Panc1 (cell line): ENCODE measurements around the gene SGMS1. TPM values are rescaled to one million over a fixed set of nuclear protein-coding genes. Genes with fewer than 3 reads are reported as not detected.
"Not testable (repeated sequence)": the region's sequence is repeated elsewhere in the genome, so short reads cannot be mapped to it uniquely, and the experiment has no call there.

Experiments
- ATAC-seq: fragments of 200-7000 bp; cut with Tn5 transposase; 2 replicates; pipeline ENCODE4 v1.9.1; 2020; ENCODE audit warnings: mild to moderate bottlenecking, moderate library complexity
- BruUV-seq: library from RNA; stranded (reverse); fragments of 400-500 nt; replicated peaks from 2 replicates; lab custom pipeline; 2021; lab: Mats Ljungman, UMichigan
- CTCF ChIA-PET: fragments of 300-600 bp; sonication (Branson Sonifier 250); formaldehyde crosslinking; loops from one replicate; lab custom pipeline; 2022; ENCODE audit warnings: antibody characterized with exemption; lab: Charles Lee
- POLR2A ChIA-PET: fragments of 300-600 bp; sonication (Branson Sonifier 250); formaldehyde crosslinking; loops from one replicate; lab custom pipeline; 2022; ENCODE audit warnings: antibody characterized with exemption; lab: Charles Lee
- DNase-seq: peaks from one replicate; pipeline ENCODE4 v3.0.0-alpha.2; 2010; ENCODE audit warnings: low read depth, low spot score
- H3K27ac ChIP-seq: 2 replicates; pipeline ENCODE4 v1.5.1; 2011; ENCODE audit warnings: mild to moderate bottlenecking, low read length, inconsistent platforms
- H3K27me3 ChIP-seq: fragments of 200-500 bp; sonication (Bioruptor generic); 2 replicates; pipeline ENCODE4 v1.6.0; 2014; ENCODE audit warnings: low read length, inconsistent platforms; ENCODE audit not compliant: control insufficient read depth, insufficient read depth
- H3K36me3 ChIP-seq: fragments of 200-500 bp; sonication (Bioruptor generic); 2 replicates; pipeline ENCODE4 v1.5.1; 2014; ENCODE audit warnings: inconsistent platforms, mild to moderate bottlenecking, low read length, moderate library complexity; ENCODE audit not compliant: control insufficient read depth, insufficient read depth
- H3K4me1 ChIP-seq: 2 replicates; pipeline ENCODE4 v1.5.1; 2011; ENCODE audit warnings: inconsistent platforms, mild to moderate bottlenecking, low read length, moderate library complexity; ENCODE audit not compliant: control insufficient read depth, insufficient read depth
- H3K4me3 ChIP-seq, 2 experiments: 2 replicates each; pipeline ENCODE4 v1.5.1; 2011 to 2012; ENCODE audit warnings: low read depth in 2 of 2, low read length in 2 of 2, mild to moderate bottlenecking in 2 of 2, inconsistent platforms in 1 of 2, moderate library complexity in 1 of 2
- H3K9me3 ChIP-seq: fragments of 200-500 bp; sonication (Bioruptor generic); 2 replicates; pipeline ENCODE4 v1.5.1; 2014; ENCODE audit warnings: low read depth, mild to moderate bottlenecking, inconsistent platforms, low read length, moderate library complexity; ENCODE audit not compliant: control insufficient read depth, insufficient read depth
- POLR2AphosphoS5 ChIP-seq: IDR thresholded peaks from 2 replicates; pipeline ENCODE4 v1.6.1; 2012; ENCODE audit warnings: mild to moderate bottlenecking, low read depth, low read length, moderate library complexity
- SIN3A ChIP-seq: IDR thresholded peaks from 2 replicates; pipeline ENCODE4 v1.6.1; 2012; ENCODE audit warnings: low read depth, mild to moderate bottlenecking, low read length, moderate library complexity, borderline replicate concordance; ENCODE audit not compliant: insufficient read depth
- TCF7L2 ChIP-seq: IDR thresholded peaks from 2 replicates; pipeline ENCODE4 v1.6.1; 2011; ENCODE audit warnings: mild to moderate bottlenecking, low read depth, low read length, inconsistent platforms
- in situ Hi-C: cut with HindIII; loops from 2 replicates; pipeline ENCODE4 v1.10.0; 2016; ENCODE audit warnings: low sequenced_read_pairs, low pct_unique_long_range_greater_than_20kb
- intact Hi-C: fragments of 100-400 bp; cut with micrococcal nuclease; formaldehyde crosslinking; loops from one replicate; pipeline ENCODE4 v1.10.0; 2022; ENCODE audit not compliant: unreplicated experiment
- total RNA-seq: library from RNA; stranded (reverse); gene quantifications from one replicate; pipeline ENCODE4 v1.2.1, GENCODE V29; 2021; ENCODE audit not compliant: unreplicated experiment
- TF ChIP-seq, protein P1 (sequence below): fragments of 450-650 bp; IDR thresholded peaks from 2 replicates; pipeline ENCODE4 v1.5.1; 2017; ENCODE audit warnings: mild to moderate bottlenecking
- TF ChIP-seq, protein P2 (sequence below), 2 experiments: IDR thresholded peaks; 2 replicates each; pipeline ENCODE4 v1.6.1; 2011 to 2012; ENCODE audit warnings: low read depth in 2 of 2, control low read depth in 1 of 2, low read length in 1 of 2, mild to moderate bottlenecking in 1 of 2, moderate library complexity in 1 of 2; ENCODE audit not compliant: insufficient read depth in 1 of 2

The SGMS1 gene
- total RNA-seq, 1 experiment from 2014 or later, result 22.0 TPM

DNA sequence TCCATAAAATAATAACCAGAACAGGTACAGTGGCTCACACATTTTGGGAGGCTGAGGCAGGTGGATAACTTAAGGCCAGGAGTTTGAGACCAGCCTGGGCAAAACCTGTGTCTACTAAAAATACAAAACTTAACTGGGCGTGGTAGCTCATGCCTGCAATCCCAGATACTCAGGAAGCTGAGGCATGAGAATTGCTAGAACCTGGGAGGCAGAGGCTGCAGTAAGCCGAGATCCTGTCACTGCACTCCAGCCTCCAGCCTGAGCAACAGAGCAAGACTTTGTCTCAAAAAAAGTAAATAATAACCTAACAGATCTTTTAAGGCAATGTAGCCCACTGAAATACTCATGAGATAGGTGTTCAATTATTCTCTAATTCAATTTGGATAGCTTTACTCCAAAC is 265.3 kb downstream of the SGMS1 start:
- CTCF ChIA-PET, result interaction anchor here (0.5 kb wide), 1 partner anchor 311 kb away, joined by 6 read pairs; no protein-coding TSS in a partner anchor
- Histone ChIP-seq H3K4me1 (no peaks in the 10 kb centered on the region), H3K27me3 (no peaks in the 10 kb centered on the region), H3K4me3 (no peak overlapping the region), H3K27ac (no peak overlapping the region), H3K9me3 (no peaks in the 10 kb centered on the region), H3K36me3 (no peaks in the 10 kb centered on the region)
- ATAC-seq, result no peak
- no peak for DNase-seq
- POLR2A ChIA-PET, result no interaction called here
- BruUV-seq, result no TSS peak
- TF ChIP-seq SIN3A (no peak), POLR2AphosphoS5 (no peak), TCF7L2 (no peak)
- TF ChIP-seq, protein P1, sequence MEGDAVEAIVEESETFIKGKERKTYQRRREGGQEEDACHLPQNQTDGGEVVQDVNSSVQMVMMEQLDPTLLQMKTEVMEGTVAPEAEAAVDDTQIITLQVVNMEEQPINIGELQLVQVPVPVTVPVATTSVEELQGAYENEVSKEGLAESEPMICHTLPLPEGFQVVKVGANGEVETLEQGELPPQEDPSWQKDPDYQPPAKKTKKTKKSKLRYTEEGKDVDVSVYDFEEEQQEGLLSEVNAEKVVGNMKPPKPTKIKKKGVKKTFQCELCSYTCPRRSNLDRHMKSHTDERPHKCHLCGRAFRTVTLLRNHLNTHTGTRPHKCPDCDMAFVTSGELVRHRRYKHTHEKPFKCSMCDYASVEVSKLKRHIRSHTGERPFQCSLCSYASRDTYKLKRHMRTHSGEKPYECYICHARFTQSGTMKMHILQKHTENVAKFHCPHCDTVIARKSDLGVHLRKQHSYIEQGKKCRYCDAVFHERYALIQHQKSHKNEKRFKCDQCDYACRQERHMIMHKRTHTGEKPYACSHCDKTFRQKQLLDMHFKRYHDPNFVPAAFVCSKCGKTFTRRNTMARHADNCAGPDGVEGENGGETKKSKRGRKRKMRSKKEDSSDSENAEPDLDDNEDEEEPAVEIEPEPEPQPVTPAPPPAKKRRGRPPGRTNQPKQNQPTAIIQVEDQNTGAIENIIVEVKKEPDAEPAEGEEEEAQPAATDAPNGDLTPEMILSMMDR, result no peak
- TF ChIP-seq, protein P2, sequence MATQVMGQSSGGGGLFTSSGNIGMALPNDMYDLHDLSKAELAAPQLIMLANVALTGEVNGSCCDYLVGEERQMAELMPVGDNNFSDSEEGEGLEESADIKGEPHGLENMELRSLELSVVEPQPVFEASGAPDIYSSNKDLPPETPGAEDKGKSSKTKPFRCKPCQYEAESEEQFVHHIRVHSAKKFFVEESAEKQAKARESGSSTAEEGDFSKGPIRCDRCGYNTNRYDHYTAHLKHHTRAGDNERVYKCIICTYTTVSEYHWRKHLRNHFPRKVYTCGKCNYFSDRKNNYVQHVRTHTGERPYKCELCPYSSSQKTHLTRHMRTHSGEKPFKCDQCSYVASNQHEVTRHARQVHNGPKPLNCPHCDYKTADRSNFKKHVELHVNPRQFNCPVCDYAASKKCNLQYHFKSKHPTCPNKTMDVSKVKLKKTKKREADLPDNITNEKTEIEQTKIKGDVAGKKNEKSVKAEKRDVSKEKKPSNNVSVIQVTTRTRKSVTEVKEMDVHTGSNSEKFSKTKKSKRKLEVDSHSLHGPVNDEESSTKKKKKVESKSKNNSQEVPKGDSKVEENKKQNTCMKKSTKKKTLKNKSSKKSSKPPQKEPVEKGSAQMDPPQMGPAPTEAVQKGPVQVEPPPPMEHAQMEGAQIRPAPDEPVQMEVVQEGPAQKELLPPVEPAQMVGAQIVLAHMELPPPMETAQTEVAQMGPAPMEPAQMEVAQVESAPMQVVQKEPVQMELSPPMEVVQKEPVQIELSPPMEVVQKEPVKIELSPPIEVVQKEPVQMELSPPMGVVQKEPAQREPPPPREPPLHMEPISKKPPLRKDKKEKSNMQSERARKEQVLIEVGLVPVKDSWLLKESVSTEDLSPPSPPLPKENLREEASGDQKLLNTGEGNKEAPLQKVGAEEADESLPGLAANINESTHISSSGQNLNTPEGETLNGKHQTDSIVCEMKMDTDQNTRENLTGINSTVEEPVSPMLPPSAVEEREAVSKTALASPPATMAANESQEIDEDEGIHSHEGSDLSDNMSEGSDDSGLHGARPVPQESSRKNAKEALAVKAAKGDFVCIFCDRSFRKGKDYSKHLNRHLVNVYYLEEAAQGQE (IDR thresholded peaks at IDR 0.05; ENCODE audit: insufficient read depth in 1 of 2, low read depth in 2 of 2, low read length in 1 of 2), result no peak
- in situ Hi-C loops (no loop called here), intact Hi-C loops (no loop called here)

DNA sequence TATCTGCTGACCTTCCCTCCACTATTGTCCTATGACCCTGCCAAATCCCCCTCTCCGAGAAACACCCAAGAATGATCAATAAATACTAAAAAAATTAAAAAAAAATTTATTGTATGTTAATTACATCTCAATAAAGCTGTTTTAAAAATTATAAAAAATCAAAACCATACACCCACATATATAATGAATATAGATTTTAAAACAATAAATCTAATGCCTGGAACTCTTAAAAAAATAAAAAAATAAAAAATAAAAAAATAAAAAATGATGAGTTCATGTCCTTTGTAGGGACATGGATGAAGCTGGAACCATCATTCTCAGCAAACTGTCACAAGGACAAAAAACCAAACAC is 267.3 kb downstream of the SGMS1 start:
- ATAC-seq, H3K9me3 ChIP-seq, H3K27ac ChIP-seq, H3K36me3 ChIP-seq, CTCF ChIA-PET, H3K4me3 ChIP-seq, DNase-seq, H3K27me3 ChIP-seq, in situ Hi-C loops, BruUV-seq, intact Hi-C loops, H3K4me1 ChIP-seq, POLR2A ChIA-PET: not testable (repeated sequence)

DNA sequence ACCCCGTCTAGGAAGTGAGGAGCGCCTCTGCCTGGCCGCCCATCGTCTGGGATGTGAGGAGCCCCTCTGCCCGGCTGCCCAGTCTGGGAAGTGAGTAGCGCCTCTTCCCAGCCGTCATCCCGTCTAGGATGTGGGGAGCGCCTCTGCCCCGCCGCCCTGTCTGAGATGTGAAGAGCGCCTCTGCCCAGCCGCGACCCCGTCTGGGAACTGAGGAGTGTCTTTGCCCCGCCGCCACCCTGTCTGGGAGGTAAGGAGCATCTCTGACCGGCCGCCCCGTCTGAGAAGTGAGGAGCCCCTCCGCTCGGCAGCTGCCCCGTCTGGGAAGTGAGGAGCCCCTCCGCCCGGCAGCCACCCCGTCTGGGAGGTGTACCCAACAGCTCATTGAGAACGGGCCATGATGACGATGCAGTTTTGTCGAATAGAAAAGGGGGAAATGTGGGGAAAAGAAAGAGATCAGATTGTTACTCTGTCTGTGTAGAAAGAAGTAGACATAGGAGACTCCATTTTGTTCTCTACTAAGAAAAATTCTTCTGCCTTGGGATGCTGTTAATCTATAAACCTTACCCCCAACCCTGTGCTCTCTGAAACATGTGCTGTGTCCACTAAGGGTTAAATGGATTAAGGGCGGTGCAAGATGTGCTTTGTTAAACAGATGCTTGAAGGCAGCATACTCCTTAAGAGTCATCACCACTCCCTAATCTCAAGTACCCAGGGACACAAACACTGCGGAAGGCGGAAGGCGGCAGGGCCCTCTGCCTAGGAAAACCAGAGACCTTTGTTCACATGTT is 267.9 kb downstream of the SGMS1 start:
- ATAC-seq, H3K9me3 ChIP-seq, DNase-seq, in situ Hi-C loops, BruUV-seq, H3K4me3 ChIP-seq, intact Hi-C loops, H3K27me3 ChIP-seq, CTCF ChIA-PET, POLR2A ChIA-PET, H3K4me1 ChIP-seq, H3K27ac ChIP-seq, H3K36me3 ChIP-seq: not testable (repeated sequence)
